ENCODE results near the gene ELK4.

DNA sequence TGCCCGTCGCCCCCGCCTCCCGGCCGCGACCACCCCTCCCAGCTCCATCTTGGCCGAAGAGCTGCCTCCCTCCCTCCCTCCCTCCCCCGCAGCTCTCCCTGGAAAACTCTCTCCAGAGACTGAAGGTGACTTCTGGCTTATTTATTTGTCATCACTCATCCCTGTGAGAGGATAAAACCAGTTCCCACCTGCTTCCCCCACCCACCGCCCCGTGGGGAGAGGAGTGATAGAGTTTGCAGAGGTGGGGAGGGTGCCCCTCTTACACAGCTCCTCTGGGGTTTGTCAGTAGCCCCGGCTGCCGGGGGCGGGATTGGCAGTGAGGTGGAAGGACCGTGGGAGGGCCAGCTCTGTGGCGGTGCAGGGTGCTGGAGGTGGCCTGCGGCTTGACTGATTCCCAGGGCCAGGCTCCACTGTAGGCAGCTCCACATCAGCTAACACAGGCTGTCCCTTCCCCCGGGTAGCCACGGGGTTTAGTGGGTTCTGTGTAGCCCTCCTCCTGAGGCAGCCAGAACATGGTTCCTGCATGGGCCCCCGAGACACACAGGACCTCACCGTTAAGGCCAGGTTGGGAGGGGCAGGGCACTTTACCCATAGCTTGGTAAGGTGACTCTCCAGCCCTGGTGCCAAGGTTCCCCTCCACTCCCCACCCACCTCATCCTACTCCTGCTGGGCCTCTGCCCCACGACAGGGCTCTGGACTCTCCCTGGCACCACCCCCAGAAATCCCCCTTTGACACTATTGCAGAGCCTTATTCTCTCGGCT is 62.2 kb downstream of the ELK4 start:
- TF ChIP-seq REST (IDR thresholded peaks at IDR 0.05; ENCODE audit: insufficient read depth in 1 of 2, low read depth in 2 of 2, low read length in 2 of 2) = no peak
- TF ChIP-seq TAF1 (IDR thresholded peaks at IDR 0.05; ENCODE audit: borderline replicate concordance, insufficient read depth, low read length) = no peak
- TF ChIP-seq POLR2AphosphoS5 (IDR thresholded peaks at IDR 0.05; ENCODE audit: low read depth, low read length) = no peak
